Activated T-cell treated with anti-CD3 and anti-CD28 coated beads, Interleukin-2, amount 50 U/mL, for 24 hours (primary cell): ENCODE measurements around the gene CLDN20.

Source experiments
- DNase-seq: peaks from one replicate; pipeline ENCODE4 v3.0.0-alpha.2; 2020
- H3K27ac Mint-ChIP-seq: 2 replicates; pipeline ENCODE4 v1.8.0; 2020; ENCODE audit warnings: mild to moderate bottlenecking, mixed read lengths
- H3K27me3 Mint-ChIP-seq: 2 replicates; pipeline ENCODE4 v1.8.0; 2020; ENCODE audit warnings: mixed read lengths
- H3K36me3 Mint-ChIP-seq: 2 replicates; pipeline ENCODE4 v1.8.0; 2020; ENCODE audit warnings: low read depth, mixed read lengths
- H3K4me1 Mint-ChIP-seq: 2 replicates; pipeline ENCODE4 v1.8.0; 2020; ENCODE audit warnings: low read depth, mixed read lengths
- H3K4me3 Mint-ChIP-seq: 2 replicates; pipeline ENCODE4 v1.8.0; 2020; ENCODE audit warnings: mild to moderate bottlenecking, moderate library complexity, mixed read lengths
- H3K9me3 Mint-ChIP-seq: 2 replicates; pipeline ENCODE4 v1.8.0; 2020; ENCODE audit warnings: mixed read lengths

The CLDN20 gene

GRCh38 chr6:155234167-155234566 is 29.6 kb upstream of the CLDN20 start:
- peaks cover 5% of the 10 kb centered on the region for H3K27me3 Mint-ChIP-seq
- H3K4me1 Mint-ChIP-seq, result no peaks in the 10 kb centered on the region
- no peak for DNase-seq
- no peak overlapping the region for H3K27ac Mint-ChIP-seq
- H3K4me3 Mint-ChIP-seq, result no peak overlapping the region
- H3K9me3 Mint-ChIP-seq, result peaks cover 3% of the 10 kb centered on the region
- H3K36me3 Mint-ChIP-seq, result peaks cover 7% of the 10 kb centered on the region

DNA sequence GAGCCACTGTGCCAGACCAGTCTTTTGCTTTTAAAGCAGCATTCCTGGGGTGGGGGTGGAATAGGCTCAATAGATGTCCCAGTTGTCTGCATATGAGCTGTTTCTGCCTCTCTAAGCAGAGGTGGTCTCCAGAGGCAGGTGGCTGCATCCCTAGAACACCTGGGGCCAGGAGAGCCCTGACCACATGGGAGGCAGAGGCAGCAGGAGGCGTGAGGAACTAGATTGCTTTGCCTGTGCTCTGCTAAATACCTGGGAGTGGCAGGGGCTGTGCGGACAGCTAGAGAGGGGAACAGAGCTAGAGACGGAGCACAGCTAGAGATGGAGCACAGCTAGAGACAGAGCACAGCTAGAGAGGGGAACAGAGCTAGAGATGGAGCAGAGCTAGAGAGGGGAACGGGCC is 29.1 kb upstream of the CLDN20 start:
- Mint-ChIP-seq H3K4me3 (no peak overlapping the region), H3K4me1 (no peaks in the 10 kb centered on the region), H3K27me3 (peaks cover 5% of the 10 kb centered on the region), H3K9me3 (peaks cover 3% of the 10 kb centered on the region), H3K36me3 (peaks cover 5% of the 10 kb centered on the region), H3K27ac (no peak overlapping the region)
- no peak for DNase-seq

GRCh38 chr6:155235087-155235486 is 28.7 kb upstream of the CLDN20 start:
- Mint-ChIP-seq H3K9me3 (peaks cover 3% of the 10 kb centered on the region), H3K36me3 (peaks cover 6% of the 10 kb centered on the region), H3K27me3 (peaks cover 5% of the 10 kb centered on the region), H3K4me1 (no peaks in the 10 kb centered on the region), H3K4me3 (no peak overlapping the region), H3K27ac (no peak overlapping the region)
- DNase-seq, result no peak

- H3K36me3 Mint-ChIP-seq, result peaks cover 13% of the 10 kb centered on the region
- H3K27me3 Mint-ChIP-seq, result peaks cover 5% of the 10 kb centered on the region
- no peak overlapping the region for H3K4me3 Mint-ChIP-seq
- H3K4me1 Mint-ChIP-seq, result no peaks in the 10 kb centered on the region
- no peak for DNase-seq
- H3K9me3 Mint-ChIP-seq, result peaks cover 3% of the 10 kb centered on the region
- H3K27ac Mint-ChIP-seq, result no peak overlapping the region
Measured at GRCh38 chr6:155237613-155238012, 26.2 kb upstream of the CLDN20 start.

- H3K4me3 Mint-ChIP-seq, result no peak overlapping the region
- peaks cover 23% of the 10 kb centered on the region for H3K36me3 Mint-ChIP-seq
- H3K4me1 Mint-ChIP-seq, result no peaks in the 10 kb centered on the region
- H3K27ac Mint-ChIP-seq, result no peak overlapping the region
- no peak for DNase-seq
- H3K9me3 Mint-ChIP-seq, result peaks cover 3% of the 10 kb centered on the region
- H3K27me3 Mint-ChIP-seq, result peaks cover under 1% of the 10 kb centered on the region
Measured at GRCh38 chr6:155240905-155241600, 22.8 kb upstream of the CLDN20 start.

GRCh38 chr6:155241966-155242365 is 21.8 kb upstream of the CLDN20 start:
- no peaks in the 10 kb centered on the region for H3K4me1 Mint-ChIP-seq
- peaks cover 28% of the 10 kb centered on the region for H3K36me3 Mint-ChIP-seq
- no peak overlapping the region for H3K27ac Mint-ChIP-seq
- peaks cover 3% of the 10 kb centered on the region for H3K9me3 Mint-ChIP-seq
- peak; percentile 6 for DNase-seq
- no peaks in the 10 kb centered on the region for H3K27me3 Mint-ChIP-seq
- no peak overlapping the region for H3K4me3 Mint-ChIP-seq

DNA sequence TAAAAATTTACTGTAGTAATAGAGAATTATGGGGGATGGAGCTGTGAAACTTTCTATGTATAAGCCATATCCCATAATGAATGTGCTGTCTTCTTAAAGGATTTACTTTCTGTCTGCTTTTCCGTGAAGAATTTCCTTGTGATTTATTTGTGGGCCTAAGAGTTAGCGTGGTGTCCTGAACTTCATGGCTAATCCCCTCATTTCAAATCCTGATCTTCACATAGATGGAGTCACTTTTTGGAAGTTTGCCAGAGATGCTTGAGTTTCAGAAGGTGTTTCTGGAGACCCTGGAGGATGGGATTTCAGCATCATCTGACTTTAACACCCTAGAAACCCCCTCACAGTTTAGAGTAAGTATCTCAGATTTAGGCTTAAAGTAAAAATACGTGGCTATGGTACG is 19.4 kb upstream of the CLDN20 start:
- Mint-ChIP-seq H3K36me3 (peaks cover 47% of the 10 kb centered on the region), H3K27me3 (no peaks in the 10 kb centered on the region), H3K27ac (no peak overlapping the region), H3K9me3 (no peaks in the 10 kb centered on the region), H3K4me3 (no peak overlapping the region), H3K4me1 (no peaks in the 10 kb centered on the region)
- DNase-seq, result no peak

GRCh38 chr6:155245193-155245592 is 18.6 kb upstream of the CLDN20 start:
- Mint-ChIP-seq H3K27ac (no peak overlapping the region), H3K36me3 (peaks cover 52% of the 10 kb centered on the region), H3K4me1 (no peaks in the 10 kb centered on the region), H3K9me3 (no peaks in the 10 kb centered on the region), H3K4me3 (no peak overlapping the region), H3K27me3 (no peaks in the 10 kb centered on the region)
- DNase-seq, result no peak

GRCh38 chr6:155245831-155246230 is 18.0 kb upstream of the CLDN20 start:
- peaks cover 55% of the 10 kb centered on the region for H3K36me3 Mint-ChIP-seq
- no peak overlapping the region for H3K27ac Mint-ChIP-seq
- H3K4me3 Mint-ChIP-seq, result no peak overlapping the region
- no peaks in the 10 kb centered on the region for H3K27me3 Mint-ChIP-seq
- no peaks in the 10 kb centered on the region for H3K9me3 Mint-ChIP-seq
- no peak for DNase-seq
- H3K4me1 Mint-ChIP-seq, result no peaks in the 10 kb centered on the region

GRCh38 chr6:155246825-155247224 is 17.0 kb upstream of the CLDN20 start:
- Mint-ChIP-seq H3K4me3 (no peak overlapping the region), H3K4me1 (no peaks in the 10 kb centered on the region), H3K27ac (no peak overlapping the region), H3K27me3 (no peaks in the 10 kb centered on the region), H3K9me3 (no peaks in the 10 kb centered on the region), H3K36me3 (peaks cover 64% of the 10 kb centered on the region)
- no peak for DNase-seq

- DNase-seq, result no peak
- no peak overlapping the region for H3K4me3 Mint-ChIP-seq
- no peaks in the 10 kb centered on the region for H3K27me3 Mint-ChIP-seq
- H3K9me3 Mint-ChIP-seq, result no peaks in the 10 kb centered on the region
- H3K4me1 Mint-ChIP-seq, result no peaks in the 10 kb centered on the region
- H3K27ac Mint-ChIP-seq, result no peak overlapping the region
- H3K36me3 Mint-ChIP-seq, result peaks cover 67% of the 10 kb centered on the region
Measured at GRCh38 chr6:155247618-155248007, 16.2 kb upstream of the CLDN20 start.

GRCh38 chr6:155248008-155249001 is 15.5 kb upstream of the CLDN20 start:
- Mint-ChIP-seq H3K4me3 (no peak overlapping the region), H3K9me3 (no peaks in the 10 kb centered on the region), H3K27ac (no peak overlapping the region)

GRCh38 chr6:155250701-155251381 is 13.0 kb upstream of the CLDN20 start:
- Mint-ChIP-seq H3K27me3 (no peaks in the 10 kb centered on the region), H3K4me1 (peaks cover 4% of the 10 kb centered on the region), H3K27ac (peak overlapping the region; percentile 67), H3K4me3 (no peak overlapping the region), H3K36me3 (peaks cover 91% of the 10 kb centered on the region), H3K9me3 (no peaks in the 10 kb centered on the region)
- no peak for DNase-seq

More at GRCh38 chr6:155248008-155249001, 15.5 kb upstream of the CLDN20 start:
- Mint-ChIP-seq H3K27me3 (no peaks in the 10 kb centered on the region), H3K4me1 (no peaks in the 10 kb centered on the region), H3K36me3 (peaks cover 74% of the 10 kb centered on the region)
- DNase-seq, result no peak

DNA sequence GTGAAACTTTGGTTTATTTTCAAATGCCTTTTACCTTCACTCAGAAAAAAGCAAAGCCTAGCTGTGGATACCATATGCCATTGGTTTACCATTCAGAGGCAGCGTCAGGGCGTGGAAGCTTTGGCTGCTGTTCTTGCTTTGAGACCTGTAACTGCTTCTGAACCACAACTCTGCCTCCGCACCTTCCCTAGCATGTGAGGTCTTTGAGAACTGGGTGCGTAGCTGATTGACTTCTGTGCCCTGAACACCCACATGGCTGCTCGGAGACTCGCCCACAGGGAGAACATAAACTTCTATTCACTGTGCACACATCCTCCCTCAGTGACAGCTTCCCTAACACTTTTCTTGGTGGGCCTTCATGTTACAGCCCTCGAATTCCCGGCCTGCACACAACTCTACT is 11.2 kb upstream of the CLDN20 start:
- no peak for DNase-seq
- Mint-ChIP-seq H3K27me3 (no peaks in the 10 kb centered on the region), H3K4me1 (peaks cover 4% of the 10 kb centered on the region), H3K4me3 (no peak overlapping the region), H3K36me3 (peaks cover 98% of the 10 kb centered on the region), H3K9me3 (no peaks in the 10 kb centered on the region), H3K27ac (peak overlapping the region; percentile 85)
